Erythroblast (primary cell): ENCODE results near the gene DPP10.

Experiments used
- GATA1 ChIP-seq: IDR thresholded peaks from 2 replicates; pipeline ENCODE4 v1.6.1; 2011; ENCODE audit warnings: low read depth, mild to moderate bottlenecking, control low read depth, low read length, moderate library complexity
- POLR2A ChIP-seq: IDR thresholded peaks from 2 replicates; pipeline ENCODE4 v1.6.1; 2011; ENCODE audit warnings: mild to moderate bottlenecking, low read length

- TF ChIP-seq POLR2A (no peak), GATA1 (no peak)
Observed at GRCh38 chr2:114714313-114714712, 271.9 kb downstream of the DPP10 start.
